ENCODE results near the gene EPS15.
"Not testable (repeated sequence)": the region's sequence is repeated elsewhere in the genome, so short reads cannot be mapped to it uniquely, and the experiment has no call there.

Gene EPS15

DNA sequence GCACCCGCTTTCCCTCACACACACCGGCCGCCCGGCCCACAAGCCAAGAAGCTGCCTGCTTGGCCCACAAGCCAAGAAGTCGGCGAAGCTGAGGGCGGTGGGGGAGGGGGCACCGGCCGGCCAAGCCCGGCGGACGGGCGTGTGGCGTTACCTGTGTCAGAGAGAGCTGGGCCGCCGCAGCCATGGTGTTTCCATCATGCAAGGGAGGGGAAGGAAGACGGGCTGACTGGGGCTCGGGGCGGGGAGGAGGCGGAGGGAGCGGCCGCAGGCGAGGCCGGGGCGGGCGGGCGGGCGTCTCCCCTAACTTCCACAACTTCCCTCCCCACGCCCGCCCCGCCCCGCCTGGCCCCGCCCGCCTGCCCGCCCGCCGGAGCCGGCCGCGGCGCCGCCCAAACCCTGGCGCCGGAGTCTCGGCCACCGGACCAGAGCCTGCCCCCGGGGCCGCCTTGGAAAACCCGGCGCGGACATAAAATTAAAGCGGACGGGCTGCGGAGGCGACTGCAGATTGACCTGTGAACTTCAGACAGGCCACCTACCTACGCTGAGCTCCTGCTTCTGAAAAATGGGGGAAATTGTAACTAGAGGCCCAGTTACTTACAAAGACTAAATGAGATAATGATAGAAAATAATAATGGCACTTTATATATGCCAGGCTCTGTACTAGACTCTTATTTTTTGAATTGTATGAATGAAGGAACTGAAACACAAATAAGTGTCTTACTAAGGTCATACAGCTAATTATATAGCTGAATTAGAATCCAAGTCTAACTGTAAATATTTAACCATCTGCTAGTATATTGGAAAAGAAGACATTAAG lies at the start of gene EPS15:
Gene EPS15 (minus strand): TSS at position 219 of the 817 bp plus-strand sequence. CDS start 35 bp downstream, at position 184.
- DNase-seq (ENCODE audit: low spot score) = peak; percentile 84

DNA sequence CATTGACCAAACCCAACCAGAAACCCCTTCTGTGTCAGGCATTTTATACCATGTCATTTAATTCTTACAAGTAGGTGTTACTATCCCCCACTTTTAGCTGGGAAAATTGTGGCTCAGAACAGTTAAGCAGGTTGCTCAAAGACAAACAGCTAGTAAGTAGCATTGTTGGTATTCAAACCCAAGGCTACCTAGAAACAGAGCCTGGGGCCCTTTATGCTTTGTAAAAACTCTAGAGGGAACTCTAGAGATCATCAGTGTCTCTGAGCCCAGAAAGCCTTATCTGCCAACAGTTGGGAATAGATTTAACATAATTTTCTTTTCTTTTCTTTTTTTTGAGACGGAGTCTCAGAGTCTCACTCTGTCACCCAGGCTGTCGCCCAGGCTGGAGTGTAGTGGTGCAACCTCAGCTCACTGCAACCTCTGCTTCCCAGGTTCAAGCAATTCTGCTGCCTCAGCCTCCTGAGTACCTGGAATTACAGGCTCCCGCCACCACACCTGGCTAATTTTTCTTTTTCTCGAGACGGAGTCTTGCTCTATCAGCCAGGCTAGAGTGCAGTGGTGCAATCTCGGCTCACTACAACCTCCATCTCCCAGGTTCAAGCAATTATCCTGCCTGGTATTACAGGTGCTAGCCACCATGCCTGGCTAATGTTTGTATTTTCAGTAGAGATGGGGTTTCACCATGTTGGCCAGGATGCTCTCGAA lies 49.3 kb upstream of the EPS15 start:
- no peak for DNase-seq (ENCODE audit: low spot score)

DNA sequence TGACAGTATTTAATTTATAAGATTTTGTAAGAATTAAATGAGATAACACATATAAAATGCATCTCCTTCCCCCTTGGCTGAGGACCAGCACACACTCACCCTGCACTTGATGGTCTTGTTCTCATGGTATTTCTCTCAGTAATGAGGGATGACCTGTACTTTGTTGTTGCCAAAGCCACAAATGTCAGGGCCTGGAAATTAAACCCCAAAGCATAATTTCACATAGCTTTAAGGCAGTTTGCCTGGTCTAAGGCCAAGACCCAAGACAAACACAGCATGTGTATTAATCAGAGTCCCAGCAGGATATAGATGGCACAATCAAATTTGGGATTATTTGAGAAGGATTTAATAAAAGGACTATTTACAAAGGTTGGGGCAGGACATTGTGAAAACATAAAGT lies 48.6 kb upstream of the EPS15 start:
- no peak for DNase-seq (ENCODE audit: low spot score)

DNA sequence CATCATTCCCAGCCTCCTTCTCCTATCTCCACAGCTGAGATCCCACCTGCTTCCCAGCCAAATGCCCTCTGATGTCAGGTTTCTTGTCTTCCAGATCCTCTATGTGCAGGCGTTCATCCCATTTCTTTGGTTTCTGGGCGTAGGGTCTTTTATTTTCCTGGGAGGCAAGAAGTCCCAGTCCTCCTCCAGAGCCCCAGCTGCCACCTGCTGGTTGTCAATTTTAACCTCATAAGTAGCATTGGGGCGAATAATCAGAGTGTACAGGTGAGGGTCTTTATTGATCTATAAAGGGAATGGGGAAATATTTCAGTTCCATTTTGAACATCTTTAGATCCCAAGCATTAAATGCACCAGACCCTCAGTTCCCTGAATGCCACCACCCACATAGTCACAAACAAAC lies 47.2 kb upstream of the EPS15 start:
- no peak for DNase-seq (ENCODE audit: low spot score)

DNA sequence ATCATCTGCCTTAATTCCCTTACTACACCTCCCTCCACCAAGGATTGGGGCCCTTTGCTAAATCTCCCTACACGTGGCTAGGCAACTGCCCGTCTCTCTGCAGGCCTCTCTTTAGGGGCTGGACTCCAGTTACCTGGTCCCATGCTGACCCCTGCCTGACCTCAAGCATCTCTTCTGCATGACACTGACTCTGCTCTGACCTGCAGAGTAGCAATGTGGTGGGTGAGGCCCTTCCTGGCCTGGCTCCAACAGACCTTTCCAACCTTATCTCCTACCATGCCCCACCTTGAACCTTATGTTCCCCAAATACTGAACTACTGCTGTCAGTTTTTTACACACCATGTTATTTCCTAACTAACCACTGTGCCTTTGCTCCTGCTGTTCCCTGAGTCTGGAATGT lies 45.9 kb upstream of the EPS15 start:
- no peak for DNase-seq (ENCODE audit: low spot score)

DNA sequence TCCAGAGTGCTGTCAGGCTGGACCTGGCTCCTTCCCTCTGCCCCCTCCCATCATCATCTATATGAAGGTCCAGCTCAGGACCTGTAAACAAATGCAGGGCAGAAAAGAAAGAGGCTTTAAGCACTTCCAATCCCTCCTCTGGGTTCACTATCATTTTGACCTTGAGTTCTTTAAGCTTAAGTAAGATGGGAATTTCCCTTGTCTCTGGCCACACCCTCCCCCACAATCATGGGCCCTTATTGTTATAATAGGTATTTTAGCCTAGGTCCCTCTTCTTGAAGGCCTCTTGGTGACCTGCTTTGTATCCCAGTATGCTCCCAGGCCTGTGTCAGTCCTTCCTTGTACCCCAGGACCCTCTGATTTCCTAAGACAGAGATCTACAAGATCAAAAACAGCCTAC lies 45.1 kb upstream of the EPS15 start:
- DNase-seq (ENCODE audit: low spot score) = no peak

DNA sequence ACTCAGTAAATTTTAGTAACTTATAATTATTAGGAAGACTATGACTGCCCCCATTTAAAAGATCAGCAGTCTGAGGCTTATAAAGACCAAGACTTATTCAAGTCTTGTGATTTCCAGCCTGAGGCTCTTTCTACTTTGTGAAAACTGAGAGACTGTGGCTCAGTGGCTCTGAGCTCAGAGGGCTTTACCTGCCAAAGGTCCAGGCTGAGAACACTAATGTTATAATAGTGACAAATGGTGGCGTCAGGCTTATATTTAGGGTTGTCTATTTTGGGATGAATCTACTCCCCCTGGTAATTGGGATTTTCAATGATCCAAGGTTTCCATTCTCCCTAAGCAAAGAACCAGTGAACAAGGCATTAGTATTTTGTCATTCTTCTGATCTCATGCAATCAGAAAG lies 42.6 kb upstream of the EPS15 start:
- DNase-seq (ENCODE audit: low spot score) = no peak

DNA sequence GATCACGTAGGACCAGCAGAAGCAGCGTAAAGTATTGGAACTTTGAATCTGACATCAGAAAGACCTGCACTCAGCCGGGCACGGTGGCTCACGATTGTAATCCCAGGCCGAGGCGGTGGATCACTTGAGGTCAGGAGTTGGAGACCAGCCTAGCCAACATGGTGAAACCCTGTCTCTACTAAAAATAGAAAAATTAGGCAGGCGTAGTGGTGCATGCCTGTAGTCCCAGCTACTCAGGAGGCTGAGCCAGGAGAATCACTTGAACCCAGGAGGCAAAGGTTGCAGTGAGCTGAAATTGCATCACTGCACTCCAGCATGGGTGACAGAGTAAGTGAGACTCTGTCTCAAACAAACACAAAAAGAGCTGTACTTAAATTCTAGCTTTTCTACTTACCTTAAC lies 41.8 kb upstream of the EPS15 start:
- not testable (repeated sequence) for DNase-seq (ENCODE audit: low spot score)

DNA sequence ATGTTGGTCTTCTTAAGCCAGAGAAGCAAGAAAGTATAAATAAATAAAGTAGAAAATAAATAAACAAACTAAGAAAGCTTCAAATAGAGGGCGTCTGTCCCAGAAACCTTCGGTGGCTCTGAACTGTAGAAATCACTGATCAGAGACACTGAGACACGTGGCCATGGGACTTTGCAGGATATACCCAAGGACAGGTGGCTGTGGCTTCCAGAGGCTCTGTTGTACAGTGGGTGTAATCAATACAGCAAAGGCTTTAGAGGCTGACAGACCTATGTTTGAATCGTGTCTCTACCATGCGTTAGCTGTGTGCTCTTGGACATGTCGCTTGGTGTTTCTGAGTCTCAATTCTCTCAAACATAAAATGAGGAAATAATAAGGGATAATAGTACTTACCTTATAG lies 41.0 kb upstream of the EPS15 start:
- no peak for DNase-seq (ENCODE audit: low spot score)

DNA sequence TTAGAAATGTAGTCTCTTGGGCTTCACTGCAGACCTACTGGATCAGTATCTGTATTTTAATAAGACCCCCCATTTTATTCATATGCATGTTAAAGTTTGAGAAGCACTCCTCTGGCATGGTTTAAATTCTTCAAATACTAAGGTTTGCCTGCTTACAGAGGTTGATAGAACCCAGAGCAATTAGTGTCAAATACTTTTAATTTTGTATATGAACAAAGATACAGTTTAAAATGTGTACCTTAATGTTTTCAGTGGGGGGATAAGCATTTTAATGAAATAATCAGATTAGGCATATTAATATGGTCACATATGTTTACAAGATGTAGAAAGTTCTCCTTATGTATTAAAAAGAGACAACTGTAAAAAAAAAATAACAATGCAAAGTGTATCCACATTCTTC lies 40.4 kb upstream of the EPS15 start:
- no peak for DNase-seq (ENCODE audit: low spot score)

DNA sequence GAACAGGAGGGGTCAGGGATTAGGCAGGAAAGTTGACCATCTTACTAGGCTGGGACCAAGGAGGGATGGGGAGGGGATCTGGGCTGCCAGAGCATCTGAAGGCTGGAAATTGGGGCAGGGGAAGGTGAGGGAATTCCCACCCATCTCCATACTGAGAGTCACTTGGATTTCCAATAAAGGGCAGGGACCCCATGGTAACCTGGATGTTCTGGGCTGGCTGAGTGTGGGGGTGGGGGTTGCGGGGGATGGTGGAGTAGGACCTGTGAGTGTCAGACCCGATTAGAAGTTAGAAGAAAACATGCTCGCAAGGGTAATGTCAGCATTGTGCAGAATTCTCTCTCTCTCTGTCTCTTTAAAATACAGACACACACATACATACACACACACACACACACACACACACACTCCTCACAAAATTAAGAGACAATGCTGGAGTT lies 40.0 kb upstream of the EPS15 start:
- DNase-seq (ENCODE audit: low spot score) = no peak

DNA sequence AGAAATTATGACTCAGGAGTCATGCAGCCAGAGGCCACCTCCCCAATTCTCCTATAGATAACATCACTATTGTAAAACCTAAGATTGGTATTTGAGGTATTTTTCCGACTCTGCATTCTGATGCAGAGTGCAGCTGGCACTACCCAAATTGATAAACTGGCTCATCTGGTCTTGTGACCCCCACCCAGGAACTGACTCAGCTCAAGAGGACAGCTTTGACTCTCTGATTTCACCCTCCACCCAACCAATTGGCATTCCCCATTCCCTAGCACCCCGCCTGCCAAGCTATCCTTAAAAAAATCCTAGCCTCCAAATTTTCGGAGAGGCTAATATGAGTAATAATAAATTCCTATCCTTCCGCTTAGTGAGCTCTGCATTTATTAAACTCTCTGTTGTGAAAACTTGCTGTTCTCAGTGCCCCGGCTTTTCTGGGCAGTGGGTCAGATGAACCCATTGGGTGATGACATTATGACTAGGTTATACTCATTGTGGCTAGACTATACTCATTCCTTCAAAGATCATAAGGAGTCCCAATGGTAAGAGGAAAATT lies 39.4 kb upstream of the EPS15 start:
- no peak for DNase-seq (ENCODE audit: low spot score)

DNA sequence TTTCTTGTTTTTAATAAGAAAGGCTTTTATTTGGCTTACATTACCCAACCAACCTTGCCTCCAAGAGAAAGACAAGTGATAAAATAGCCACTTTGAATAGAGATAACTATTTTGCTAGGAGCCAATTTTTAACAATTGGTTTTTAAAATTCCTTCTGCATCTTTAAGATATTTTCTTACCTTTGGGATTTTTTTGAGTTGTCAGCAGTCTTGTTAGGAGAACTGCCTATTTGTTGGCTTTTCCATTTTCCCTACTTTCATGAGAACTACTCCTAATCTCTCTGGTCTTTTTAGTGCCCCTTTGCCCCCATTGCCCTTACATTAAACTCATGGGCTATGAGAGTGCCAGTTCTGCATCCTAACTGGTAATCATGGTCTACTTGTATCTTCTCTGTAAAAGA lies 38.1 kb upstream of the EPS15 start:
- DNase-seq (ENCODE audit: low spot score) = no peak

DNA sequence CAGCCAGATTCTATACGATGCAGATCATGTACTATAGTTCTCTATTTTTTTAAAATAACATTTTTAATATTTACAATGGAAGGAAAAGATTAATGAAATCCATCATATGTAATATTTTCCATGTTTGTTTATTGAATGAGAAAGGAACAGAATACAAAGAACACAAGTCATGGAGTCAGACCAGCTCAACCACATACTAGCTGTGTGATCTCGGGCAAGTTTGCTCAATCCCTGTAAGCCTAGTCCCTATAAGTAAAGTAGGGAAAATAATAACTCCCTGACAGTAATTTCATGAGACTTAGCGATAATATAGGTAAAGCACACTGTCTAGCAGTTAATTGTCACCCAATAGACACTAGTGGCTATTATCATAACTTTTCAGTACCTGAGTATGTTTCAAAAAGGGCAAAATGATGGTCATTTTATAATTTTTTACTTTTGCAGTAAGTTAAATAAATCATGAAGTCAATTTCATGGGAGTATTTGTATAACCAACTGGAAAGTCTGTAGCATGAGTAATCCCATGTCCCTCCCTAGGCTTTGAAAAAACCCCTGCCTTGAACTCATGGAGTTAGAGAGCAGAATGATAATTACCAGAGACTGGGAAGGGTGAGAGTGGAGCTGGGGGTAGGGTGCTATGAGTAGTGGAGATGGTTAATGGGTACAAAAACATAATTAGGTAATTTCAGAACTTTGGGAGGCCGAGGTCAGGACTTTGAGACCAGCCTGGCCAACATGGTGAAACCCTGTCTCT lies 37.0 kb upstream of the EPS15 start:
- DNase-seq (ENCODE audit: low spot score) = no peak

DNA sequence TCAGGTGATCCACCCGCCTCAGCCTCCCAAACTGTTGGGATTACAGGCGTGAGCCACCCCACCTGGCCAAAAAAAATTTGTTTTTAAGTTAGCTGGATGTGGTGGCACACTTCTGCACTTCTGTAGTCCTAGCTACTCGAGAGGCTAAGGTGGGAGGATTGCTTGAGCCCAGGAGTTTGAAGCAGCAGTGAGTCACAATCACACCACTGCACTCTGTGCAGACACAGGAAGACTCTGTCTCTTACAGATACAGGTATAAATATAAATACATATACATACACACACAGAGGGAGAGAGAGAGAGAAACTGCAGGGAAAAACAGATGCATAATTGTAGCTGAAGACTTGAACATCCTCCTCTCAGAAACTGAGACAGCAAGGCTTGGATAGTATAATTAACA lies 34.8 kb upstream of the EPS15 start:
- no peak for DNase-seq (ENCODE audit: low spot score)

DNA sequence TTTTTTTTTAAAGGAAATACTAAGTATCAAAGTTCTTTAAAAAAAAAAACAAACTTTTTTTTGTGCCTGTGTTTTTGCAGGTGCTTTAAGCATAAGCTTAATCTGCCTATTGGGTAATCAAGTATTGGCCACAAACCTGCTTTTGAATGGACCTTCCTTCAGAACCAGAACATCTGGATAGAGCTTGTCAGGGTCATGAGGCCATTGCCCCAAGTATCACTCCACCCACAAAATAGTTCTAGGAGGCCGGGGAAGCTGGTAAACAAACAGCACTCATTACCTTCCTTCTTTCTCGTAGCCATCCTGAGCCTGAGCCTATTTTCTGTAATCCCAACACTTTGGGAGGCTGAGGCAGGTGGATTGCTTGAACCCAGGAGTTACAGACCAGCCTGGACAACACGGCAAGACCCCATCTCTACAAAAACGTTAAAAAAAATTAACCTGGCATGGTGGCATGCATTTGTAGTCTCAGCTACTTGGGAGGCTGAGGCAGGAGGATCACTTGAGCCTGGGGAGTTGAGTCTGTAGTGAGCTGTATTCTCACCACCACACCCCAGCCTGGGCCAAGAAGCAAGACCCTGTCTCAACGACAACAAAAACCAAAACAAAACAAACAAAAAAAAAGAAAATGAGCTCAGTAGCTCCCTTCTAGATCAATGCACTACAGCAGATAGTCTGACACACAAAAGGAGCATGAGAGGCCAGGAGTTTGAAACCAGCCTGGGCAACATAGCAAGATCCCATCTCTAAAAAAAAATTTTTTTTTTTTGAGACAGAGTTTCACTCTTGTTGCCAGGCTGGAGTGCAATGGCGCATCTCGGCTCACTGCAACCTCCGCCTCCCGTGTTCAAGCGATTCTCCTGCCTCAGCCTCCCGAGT lies 34.1 kb upstream of the EPS15 start:
- no peak for DNase-seq (ENCODE audit: low spot score)

DNA sequence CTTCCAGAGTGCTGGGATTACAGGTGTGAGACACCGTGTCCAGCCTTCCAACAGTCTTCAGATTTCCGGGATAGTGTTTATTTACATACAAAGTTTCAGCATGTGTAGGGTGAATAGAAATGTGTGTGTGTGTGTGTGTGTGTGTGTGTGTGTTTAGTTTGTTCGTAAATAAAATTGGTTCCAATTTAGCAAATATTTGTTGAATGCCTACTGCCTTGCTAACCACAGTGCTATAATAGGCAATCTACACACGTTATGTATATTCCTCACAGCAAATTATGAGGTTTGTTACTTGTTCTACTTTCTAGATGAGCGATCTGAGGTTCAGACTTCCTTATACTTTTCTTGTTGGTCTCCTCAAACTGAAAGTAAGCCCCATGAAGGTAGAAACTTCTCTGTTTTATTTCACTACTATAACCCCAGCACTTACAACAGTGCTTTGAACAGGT lies 32.8 kb upstream of the EPS15 start:
- DNase-seq (ENCODE audit: low spot score) = no peak

DNA sequence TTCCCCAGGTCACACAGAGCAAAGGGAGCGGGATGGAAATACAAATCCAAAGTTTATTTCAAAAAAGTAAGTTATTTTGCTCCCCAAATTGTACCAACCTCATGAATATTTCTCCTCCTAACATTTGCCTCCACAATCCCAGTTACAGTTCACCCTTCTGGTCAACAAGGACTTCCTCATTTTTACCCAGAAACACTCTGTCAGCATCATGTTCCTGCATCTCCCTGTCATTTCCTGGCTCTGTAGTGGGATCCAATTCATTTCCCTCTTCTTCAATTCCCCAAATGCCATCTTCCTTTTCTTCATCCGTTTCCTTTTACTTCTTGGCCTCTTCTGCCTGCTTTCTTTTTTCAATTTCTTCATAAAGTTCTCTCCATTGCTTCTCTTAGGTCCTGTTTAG lies 32.0 kb upstream of the EPS15 start:
- no peak for DNase-seq (ENCODE audit: low spot score)

DNA sequence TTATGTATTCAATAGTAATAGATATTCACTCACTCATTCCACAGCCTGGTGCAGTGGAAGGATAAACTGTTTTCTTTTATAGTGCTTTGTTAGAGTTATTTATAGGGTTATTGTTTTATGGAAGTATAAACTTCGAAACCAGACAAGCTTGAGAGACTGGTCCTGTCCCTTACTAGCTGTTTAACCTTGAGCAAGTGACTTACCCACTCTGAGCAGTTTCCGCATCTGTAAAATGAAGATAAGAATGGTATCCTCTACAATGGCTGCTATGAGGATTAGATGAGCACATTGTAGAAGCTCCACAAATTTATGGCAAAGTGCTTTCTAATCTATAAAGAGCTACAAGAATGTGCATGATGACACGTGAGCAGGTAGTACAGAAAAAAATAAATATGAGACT lies 30.8 kb upstream of the EPS15 start:
- DNase-seq (ENCODE audit: low spot score) = no peak

DNA sequence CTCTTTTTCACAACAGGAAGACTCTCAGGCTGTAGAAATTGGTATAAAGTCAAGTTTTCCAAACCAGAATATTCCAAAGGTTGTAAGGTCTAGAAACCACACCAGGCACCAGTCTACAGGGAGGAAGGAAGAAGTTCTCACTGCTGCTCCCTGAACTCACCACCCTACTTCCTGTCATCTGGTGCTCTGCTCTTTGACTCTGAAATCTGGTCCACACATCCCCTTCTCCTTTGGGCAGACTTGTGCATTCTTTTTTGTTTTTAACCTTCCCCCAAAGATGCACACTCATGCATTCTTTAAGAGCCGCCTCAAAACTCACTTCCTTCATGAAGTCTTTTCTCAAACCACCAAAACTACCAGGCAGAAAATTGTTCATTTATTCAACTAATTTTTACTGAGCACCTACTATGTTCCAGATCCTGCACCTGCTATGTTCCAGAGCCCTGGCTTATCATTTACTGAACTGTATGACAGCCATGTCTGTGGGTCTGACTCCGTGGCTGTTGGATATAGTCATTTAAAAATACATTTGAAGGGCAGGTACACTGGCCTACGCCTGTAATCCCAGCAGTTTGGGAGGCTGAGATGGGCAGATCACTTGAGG lies 30.1 kb upstream of the EPS15 start:
- peak; percentile 18 for DNase-seq (ENCODE audit: low spot score)

DNA sequence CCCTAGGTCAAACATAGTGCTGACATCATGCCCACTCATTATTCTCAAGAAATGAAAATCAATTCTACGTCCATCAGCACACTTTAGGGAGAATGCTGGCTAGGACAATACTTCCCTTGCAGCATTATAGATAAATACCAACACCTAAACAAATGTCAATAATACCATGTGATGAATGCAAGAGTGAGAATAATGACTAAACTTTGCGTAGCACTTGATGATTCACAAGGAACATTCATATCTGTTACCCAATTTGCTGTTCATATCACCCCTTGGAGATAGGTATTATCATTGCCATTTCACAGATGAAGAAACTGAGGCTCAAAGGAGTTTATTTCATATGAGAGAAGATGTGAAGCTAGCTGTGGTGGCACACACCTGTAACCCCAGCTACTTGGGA lies 24.8 kb upstream of the EPS15 start:
- DNase-seq (ENCODE audit: low spot score) = no peak

Data from NAMALWA (cell line).